SK-N-SH treated with all-trans-retinoic acid at 6 μM for 48 hours (cell line): ENCODE measurements around the gene RAB33B.

Source experiments
- ARNTL ChIP-seq: fragments of 450-650 bp; formaldehyde crosslinking; IDR thresholded peaks from 2 replicates; pipeline ENCODE4 v1.5.0; 2020; ENCODE audit warnings: low read depth, mild to moderate bottlenecking, moderate library complexity, borderline replicate concordance
- ESRRG ChIP-seq: fragments of 250-450 bp; sonication (Bioruptor Pico); IDR thresholded peaks from 2 replicates; pipeline ENCODE4 v1.6.1; 2021; ENCODE audit warnings: mild to moderate bottlenecking
- SNAI2 ChIP-seq: fragments of 250-450 bp; sonication (Bioruptor Pico); IDR thresholded peaks from 2 replicates; pipeline ENCODE4 v1.5.0; 2020; ENCODE audit warnings: mild to moderate bottlenecking, moderate library complexity
- TCF4 ChIP-seq: fragments of 250-450 bp; sonication (Bioruptor Pico); IDR thresholded peaks from 2 replicates; pipeline ENCODE4 v1.8.0; 2021; ENCODE audit warnings: mild to moderate bottlenecking, moderate library complexity, borderline replicate concordance
- ZNF565 ChIP-seq: fragments of 450-650 bp; formaldehyde crosslinking; conservative IDR thresholded peaks from 2 replicates; pipeline ENCODE4 v1.5.0; 2020; ENCODE audit warnings: low read depth, mild to moderate bottlenecking, moderate library complexity
- TF ChIP-seq, protein P1 (sequence below): fragments of 250-450 bp; sonication (Bioruptor Pico); IDR thresholded peaks from 2 replicates; pipeline ENCODE4 v1.8.0; 2020; ENCODE audit warnings: mild to moderate bottlenecking, moderate library complexity, borderline replicate concordance

DNA sequence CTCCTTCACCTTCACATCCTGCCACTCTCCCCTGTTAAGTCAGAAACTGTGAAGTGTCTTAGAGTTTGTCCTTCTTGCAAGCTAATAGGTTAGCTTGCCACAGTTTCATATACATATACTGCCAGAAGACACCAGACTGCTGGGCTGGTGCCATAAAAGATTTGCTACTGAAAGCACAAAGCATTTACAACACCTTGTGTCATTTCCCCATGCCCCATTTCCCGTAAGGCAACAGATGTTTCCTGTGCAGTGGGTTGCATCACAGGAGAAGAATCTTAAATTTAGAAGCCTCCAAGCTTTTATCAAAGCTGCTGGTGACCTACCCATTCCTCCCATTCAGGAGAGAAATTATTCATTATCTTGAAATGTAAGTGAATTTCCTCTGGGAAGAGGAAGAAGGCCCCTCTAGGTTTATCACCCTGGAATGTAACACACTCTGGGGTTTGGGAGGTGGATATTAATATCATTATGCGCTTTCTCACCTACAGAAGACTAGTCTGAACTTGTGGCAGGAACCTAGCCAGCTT lies 34.5 kb upstream of the RAB33B start:
- no peak for TF ChIP-seq ARNTL (CRISPR knock-in tag)
- TF ChIP-seq ZNF565 (CRISPR knock-in tag), result no peak
- TF ChIP-seq SNAI2 (CRISPR knock-in tag), result no peak
- no peak for TF ChIP-seq ESRRG (CRISPR knock-in tag)
- no peak for TF ChIP-seq TCF4 (CRISPR knock-in tag)
- TF ChIP-seq, protein P1, sequence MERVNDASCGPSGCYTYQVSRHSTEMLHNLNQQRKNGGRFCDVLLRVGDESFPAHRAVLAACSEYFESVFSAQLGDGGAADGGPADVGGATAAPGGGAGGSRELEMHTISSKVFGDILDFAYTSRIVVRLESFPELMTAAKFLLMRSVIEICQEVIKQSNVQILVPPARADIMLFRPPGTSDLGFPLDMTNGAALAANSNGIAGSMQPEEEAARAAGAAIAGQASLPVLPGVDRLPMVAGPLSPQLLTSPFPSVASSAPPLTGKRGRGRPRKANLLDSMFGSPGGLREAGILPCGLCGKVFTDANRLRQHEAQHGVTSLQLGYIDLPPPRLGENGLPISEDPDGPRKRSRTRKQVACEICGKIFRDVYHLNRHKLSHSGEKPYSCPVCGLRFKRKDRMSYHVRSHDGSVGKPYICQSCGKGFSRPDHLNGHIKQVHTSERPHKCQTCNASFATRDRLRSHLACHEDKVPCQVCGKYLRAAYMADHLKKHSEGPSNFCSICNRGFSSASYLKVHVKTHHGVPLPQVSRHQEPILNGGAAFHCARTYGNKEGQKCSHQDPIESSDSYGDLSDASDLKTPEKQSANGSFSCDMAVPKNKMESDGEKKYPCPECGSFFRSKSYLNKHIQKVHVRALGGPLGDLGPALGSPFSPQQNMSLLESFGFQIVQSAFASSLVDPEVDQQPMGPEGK (CRISPR knock-in tag), result no peak
